HG02884 (cell line): ENCODE results near the gene TGFBRAP1.

Experiments used
- ATAC-seq: cut with Tn5 transposase; IDR thresholded peaks from one replicate; pipeline ENCODE4 v1.9.1; 2021; ENCODE audit warnings: mild to moderate bottlenecking, moderate library complexity; ENCODE audit not compliant: unreplicated experiment

Gene TGFBRAP1

DNA sequence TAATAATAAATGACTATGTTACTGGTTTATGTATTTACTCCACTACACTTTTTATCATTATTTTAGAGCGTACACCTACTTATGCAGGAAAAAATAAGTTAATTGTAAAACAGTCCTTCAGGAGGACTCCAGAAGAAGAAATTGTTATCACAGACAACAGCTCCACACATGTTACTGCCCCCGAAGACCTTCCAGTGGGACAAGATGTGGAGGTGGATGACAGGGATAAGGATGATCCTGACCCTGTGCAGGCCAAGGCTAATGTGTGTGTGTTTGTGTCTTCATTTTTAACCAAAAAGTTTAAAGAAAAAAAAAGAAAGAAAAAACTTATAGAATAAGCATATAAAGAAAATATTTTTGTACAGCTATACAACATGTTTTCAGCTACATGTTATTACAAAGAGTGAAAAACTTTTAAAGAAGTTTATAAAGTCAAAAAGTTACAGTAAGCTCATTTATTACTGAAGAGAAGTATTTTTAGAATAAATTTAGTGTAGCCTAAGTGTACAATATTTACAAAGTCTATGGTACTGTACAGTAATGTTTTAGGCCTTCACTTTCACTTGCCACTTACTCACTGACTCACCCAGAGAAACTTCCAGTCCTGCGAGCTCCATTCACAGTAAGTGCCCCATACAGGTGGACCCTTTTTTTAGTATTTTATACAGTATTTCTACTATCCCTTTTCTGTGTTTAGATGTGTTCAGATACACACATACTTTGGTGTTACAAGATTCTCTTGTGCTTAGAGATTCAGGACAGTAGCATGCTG lies 7.5 kb downstream of the TGFBRAP1 start:
- ATAC-seq, result peak; percentile 39

DNA sequence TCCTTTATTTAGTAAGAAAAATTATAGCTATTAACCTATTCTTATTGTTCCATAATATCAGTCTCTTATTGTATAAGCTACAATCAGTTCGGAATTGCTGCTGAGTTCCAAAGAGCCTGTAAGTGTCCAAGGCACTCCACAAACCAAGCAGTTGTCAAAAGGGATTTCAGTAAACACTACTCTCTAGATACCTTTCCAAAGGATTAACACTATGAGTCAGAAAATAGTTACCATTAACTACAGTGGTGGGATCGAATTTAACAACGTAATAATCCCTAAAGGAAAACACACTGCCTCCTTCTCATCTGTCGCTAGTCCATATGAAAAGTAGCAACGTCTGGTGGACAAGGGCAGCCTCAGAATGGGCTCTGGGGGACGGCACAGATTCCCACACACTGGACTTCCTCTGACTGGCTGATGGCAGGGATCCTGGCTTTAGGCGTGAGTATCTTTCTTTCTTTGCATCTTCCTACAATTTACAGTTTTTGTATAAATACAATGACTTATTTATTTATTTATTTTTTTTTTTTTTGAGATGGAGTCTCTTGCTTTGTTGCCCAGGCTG lies 8.8 kb downstream of the TGFBRAP1 start:
- ATAC-seq, result no peak

DNA sequence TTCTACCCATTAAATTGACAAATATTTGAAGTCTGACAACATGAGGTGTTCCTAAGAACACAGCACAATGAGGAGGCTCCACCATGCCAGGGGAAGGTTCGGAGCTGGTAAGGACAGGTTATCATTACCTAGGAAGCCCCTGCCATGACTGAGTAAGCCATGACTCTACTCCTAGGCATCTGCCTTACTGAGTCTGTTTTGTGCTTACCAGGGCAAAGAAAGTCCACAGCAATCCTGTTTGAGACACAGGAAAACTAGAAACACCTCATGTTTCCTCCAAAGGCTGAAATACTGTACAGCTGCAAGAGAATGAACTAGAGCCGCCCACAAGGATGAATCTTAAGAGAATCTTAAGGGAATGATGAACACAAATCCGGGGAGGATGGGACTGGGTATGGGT lies 11.6 kb downstream of the TGFBRAP1 start:
- ATAC-seq, result no peak

- peak; percentile 77 for ATAC-seq
Measured at GRCh38 chr2:105315314-105315713, 14.2 kb downstream of the TGFBRAP1 start.

- peak; percentile 35 for ATAC-seq
Measured at GRCh38 chr2:105313877-105314276, 15.7 kb downstream of the TGFBRAP1 start.

DNA sequence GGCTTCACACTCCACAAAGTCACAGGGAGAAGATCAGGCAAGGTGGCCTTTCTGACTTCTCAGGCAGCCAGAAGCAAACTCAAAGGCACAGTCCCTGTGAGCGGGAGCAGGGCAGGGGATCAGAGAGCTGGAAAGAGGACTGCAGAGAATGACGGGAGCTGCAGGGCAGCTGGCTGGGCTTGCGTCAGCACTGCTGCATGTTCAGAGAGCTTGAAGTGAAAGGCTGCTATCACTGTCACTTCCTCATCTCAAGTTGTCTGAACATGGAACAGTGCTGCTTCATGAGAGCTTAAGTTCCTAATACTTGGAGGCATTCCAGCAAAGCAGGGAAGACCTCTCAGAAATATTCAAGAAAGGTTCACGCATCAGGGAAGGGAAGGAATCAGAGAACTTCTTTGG lies 20.4 kb downstream of the TGFBRAP1 start:
- no peak for ATAC-seq

- ATAC-seq, result no peak
Measured at GRCh38 chr2:105308382-105309146, 21.0 kb downstream of the TGFBRAP1 start.

GRCh38 chr2:105307962-105308361 lies 21.6 kb downstream of the TGFBRAP1 start:
- no peak for ATAC-seq

DNA sequence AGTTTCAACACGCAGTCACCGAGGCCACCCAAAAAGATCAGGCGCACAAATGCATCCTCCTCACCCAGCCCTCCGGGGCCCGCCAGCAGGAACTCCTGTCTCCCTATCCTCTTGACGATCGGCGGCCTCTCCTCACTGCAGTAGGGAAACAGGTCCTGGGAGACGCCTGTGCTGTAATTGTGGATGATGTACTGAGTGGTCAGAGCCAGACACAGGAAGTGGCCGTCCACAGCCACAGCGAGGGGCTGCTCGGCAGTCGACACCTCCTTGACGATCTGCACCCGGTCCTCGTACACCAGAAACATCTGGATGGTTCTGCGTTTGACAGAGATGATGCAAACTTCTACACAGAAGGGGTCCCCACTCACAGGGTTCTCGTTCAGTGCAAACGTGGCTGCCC lies 22.0 kb downstream of the TGFBRAP1 start:
- no peak for ATAC-seq

GRCh38 chr2:105307146-105307545 lies 22.4 kb downstream of the TGFBRAP1 start:
- no peak for ATAC-seq

- no peak for ATAC-seq
Measured at GRCh38 chr2:105301646-105302045, 27.9 kb downstream of the TGFBRAP1 start.

- ATAC-seq, result no peak
Measured at GRCh38 chr2:105299290-105299689, 30.2 kb downstream of the TGFBRAP1 start.

DNA sequence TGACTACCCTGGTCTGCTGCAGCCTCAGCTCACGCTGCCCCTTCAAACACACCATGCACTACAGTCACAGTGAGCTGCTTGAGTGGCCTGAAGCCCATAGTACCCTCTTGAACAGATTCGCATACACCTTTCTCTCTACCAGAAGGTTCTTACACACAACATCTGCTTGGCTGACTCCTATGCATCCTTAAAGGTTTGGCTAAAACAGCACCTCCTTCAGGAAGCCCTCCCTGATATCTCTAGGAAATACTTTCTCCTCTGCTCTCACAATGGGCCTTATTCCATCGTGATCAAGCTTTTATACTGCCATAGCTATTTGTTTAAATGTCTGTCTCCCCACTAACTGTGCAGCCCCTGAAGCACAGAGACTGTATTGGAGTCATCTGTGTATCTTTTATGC lies 31.5 kb downstream of the TGFBRAP1 start:
- ATAC-seq, result no peak

DNA sequence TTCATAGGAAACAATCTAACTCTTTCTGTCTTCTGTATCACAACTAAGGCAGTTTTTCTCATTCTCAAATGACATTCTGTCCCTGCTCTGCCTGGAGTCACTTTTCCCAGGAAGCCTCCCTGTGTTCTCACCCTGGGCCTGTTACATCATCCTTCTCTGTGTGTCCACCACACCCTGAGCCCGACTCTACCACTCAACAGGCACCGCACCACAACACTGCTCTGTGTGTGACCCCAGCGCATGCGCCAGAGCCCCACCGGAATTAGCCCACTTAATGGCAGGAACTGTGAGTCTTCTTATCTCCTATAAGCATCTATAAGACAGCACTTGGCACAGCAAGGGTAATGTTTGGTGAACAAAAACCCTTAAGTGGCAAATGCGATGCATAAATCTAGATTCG lies 32.3 kb downstream of the TGFBRAP1 start:
- no peak for ATAC-seq

DNA sequence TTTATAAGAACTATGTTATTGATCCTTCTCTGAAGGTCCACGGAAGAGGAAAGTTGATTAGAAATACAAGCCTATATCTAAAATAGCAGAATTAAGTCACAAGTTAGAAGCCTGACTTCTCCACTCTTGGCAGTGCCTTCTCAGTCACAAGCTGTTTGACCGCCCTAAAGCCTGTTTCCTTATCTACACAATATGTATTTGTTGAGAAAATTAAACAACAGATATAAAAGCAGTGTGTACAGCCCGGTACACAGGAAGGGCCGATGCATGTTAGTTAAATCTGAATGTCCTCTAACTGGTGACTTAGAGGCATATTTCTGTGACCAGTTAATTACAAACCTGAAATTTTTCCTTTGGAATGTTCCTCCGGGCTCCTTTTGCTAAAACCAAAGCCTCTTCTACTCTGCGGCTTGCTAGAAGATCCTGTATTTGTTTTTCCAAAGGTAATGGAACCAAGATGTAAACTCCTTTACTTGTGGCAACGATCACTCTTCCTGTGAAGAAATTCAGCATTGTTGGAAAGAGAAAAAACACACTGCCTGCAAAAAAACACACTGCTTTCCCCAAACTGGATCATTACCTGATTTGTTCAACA lies 33.4 kb downstream of the TGFBRAP1 start:
- ATAC-seq, result no peak

DNA sequence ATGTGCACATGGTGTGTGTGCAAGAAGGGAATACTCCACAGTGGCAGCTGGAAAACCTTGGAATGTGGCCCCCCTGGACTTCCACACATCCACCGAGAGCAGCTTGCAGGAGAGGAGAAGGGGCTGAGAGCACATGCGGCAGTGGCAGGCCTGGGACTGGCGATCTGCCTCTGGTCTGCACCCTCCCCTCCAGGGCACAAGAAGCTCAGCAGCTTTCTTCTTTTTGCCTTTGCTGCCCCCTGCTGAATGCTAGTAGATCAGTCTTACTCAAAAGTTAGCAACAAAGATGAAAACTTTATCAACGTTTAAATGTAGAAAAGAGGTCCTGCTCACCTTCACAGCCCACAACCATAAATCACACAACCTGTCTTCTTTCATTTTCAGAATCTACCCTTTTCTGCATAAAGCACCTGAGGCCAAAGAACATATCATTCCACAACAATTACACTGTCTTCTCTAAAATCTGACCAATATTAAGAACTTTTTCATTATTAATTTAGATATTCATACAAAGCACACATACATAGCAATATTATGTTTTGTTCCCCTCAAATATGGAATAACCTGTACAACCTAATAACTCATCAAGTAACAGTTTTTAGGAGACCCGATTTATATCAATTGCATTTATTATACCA lies 34.6 kb downstream of the TGFBRAP1 start:
- peak; percentile 68 for ATAC-seq

- ATAC-seq, result no peak
Measured at GRCh38 chr2:105294046-105294445, 35.5 kb downstream of the TGFBRAP1 start.

DNA sequence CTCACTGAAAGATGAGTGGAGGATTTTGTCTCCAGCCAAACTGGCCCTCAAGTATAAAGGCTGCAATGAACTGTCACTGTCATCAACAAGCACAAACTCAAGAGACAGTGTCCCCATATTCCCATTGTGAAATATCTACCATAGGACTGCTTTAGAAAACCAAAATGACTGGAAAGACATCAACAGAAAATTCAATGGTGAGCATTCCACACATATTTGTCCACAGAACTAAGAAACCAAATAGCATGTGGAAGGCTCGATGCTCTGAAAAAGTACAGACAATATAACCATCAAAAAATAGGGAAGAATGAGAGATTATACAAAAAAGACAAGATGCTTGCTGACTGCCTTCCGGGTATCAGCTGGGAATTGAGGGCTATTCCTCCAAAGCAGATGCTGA lies 37.6 kb downstream of the TGFBRAP1 start:
- ATAC-seq, result no peak

DNA sequence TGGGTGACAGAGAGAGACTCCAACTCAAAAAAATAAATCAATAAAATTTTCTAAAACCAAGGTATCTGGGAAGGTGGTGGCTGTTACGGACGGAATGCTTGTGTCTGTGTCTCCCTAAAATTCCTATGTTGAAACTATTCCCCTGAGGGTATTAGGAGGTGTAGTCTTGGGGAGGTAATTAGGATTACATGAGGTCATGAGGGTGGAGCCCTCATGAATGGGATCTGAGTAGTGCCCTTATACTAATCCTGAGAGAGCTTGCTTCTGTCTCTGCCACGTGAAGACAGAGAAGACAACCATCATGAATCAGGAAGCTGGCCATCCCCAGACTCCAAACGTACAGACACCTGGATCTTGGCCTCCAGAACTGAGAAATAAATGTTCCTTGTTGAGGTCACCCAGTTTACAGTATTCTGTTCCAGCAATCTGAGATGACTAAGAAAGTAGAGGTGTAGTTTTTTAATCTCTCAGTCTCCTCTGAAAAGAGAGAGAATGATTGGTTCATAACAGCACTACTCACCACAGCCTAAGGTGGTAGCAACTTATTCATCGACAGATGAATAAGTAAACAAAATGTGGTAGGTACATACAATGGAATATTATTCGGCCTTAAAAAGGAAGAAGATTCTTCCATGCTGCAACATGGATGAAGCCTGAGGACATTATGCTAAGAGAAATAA lies 38.4 kb downstream of the TGFBRAP1 start:
- ATAC-seq, result no peak

DNA sequence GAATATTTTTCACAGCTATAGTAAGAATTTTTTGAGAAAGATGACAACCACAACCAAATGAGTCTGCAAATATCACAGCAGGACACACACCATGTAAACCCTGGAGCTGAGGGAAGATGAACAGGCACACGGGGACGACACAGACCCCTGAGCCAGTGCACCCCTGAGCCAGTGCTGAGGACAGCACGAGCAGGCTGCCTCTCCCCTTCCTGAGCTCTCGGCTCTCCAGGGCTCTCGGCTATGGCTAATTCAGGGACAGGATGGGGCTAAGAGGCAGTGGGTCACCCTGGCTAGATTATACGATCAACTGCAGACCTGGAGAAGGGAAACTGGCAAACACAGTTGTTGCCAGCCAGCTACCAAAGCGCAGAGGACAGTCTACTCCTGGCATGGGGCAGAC lies 41.4 kb downstream of the TGFBRAP1 start:
- no peak for ATAC-seq

DNA sequence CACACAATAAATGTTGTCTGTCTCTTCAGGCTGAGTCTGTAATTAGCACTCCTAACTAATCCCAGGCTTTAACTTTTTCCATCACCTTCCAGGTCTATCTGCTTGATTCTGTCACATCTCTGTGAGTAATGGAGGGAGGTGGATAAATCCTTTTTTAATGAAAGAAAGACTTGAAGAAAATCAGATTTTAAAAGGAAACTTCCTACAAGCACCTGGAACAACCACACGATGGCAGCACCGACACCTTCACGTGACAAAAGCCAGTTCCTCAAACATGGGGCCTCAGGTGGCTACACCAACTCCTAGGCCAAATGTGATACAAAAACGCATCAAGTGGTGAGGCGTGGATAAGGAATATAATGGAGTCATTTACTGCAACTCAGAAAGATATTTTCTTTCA lies 41.8 kb downstream of the TGFBRAP1 start:
- ATAC-seq, result no peak
